Tibial nerve (tissue), 4 donors: ENCODE data around the gene R3HDM4. TPM values are rescaled to one million over a fixed set of nuclear protein-coding genes. Genes with fewer than 3 reads are reported as not detected.
"Not testable (repeated sequence)": the region's sequence is repeated elsewhere in the genome, so short reads cannot be mapped to it uniquely, and the experiment has no call there.

ENCODE experiments used
- DNase-seq, 2 donors: peaks; one replicate each; pipeline ENCODE4 v3.0.0-alpha.2; 2019; ENCODE audit warnings: low spot score in 2 of 2
- H3K27ac ChIP-seq, 4 donors: fragments of 200-600 bp; sonication (generic) in 3 of 4; one replicate each; pipeline ENCODE4 v1.5.1; 2017 to 2019; ENCODE audit warnings: mild to moderate bottlenecking in 1 of 4
- H3K27me3 ChIP-seq, 2 donors: fragments of 200-600 bp; sonication (generic) in 1 of 2; one replicate each; pipeline versions ENCODE4 v1.5.1 to v1.6.0; 2017 to 2019
- H3K36me3 ChIP-seq, 3 donors: fragments of 200-600 bp; sonication (generic); one replicate each; pipeline ENCODE4 v1.5.1; 2018 to 2019
- H3K4me1 ChIP-seq, 4 donors: fragments of 200-600 bp; sonication (generic) in 3 of 4; one replicate each; pipeline ENCODE4 v1.5.1; 2017 to 2019
- H3K4me3 ChIP-seq, 4 donors: fragments of 200-600 bp; sonication (generic) in 3 of 4; one replicate each; pipeline ENCODE4 v1.5.1; 2017 to 2019; ENCODE audit warnings: mild to moderate bottlenecking in 1 of 4, moderate library complexity in 1 of 4
- H3K9me3 ChIP-seq, 4 donors: fragments of 200-600 bp; sonication (generic) in 3 of 4; one replicate each; pipeline ENCODE4 v1.5.1; 2017 to 2019
- EP300 ChIP-seq, 2 donors: sonication (generic); formaldehyde crosslinking; IDR thresholded peaks; one replicate each; pipeline ENCODE4 v1.6.1; 2017; ENCODE audit warnings: antibody characterized with exemption in 2 of 2, mild to moderate bottlenecking in 1 of 2
- POLR2A ChIP-seq, 2 donors: fragments of 450-650 bp; IDR thresholded peaks; one replicate each; pipeline ENCODE4 v1.6.1; 2017; ENCODE audit warnings: antibody characterized with exemption in 2 of 2, mild to moderate bottlenecking in 2 of 2, moderate library complexity in 2 of 2
- WGBS, 2 donors: methylation state at CpG; one replicate each; pipeline ENCODE4 v1.1.5; 2018; 5-methylcytosine and 5-hydroxymethylcytosine counted together
- total RNA-seq, 4 donors: library from RNA; depleted of rRNA; stranded (reverse); fragments of >200 nt; gene quantifications; one replicate each; pipeline ENCODE4 v1.1.0, GENCODE V29; 2016
- TF ChIP-seq, protein P1 (sequence below), 5 experiments: fragments of 200-600 bp in 3 of 5; fragments of 450-650 bp in 2 of 5; sonication (generic) in 3 of 5; IDR thresholded peaks; one replicate each; pipeline ENCODE4 v1.5.1; 2016 to 2019; ENCODE audit warnings: antibody characterized with exemption in 5 of 5, mild to moderate bottlenecking in 3 of 5, moderate library complexity in 2 of 5

R3HDM4 gene
- total RNA-seq, 4 donors from 2014 or later = 30.2 to 47.7 (median 37.6) TPM

GRCh38 chr19:853014-853585, 59.9 kb downstream of the R3HDM4 start:
- Histone ChIP-seq H3K36me3 (no peaks in the 10 kb centered on the region), H3K27ac (no peak overlapping the region), H3K4me1 (peaks cover 0 to 38% (median 3%) of the 10 kb centered on the region in 4 donors), H3K9me3 (no peaks in the 10 kb centered on the region), H3K4me3 (no peak overlapping the region), H3K27me3 (peaks cover 0 to 64% of the 10 kb centered on the region in 2 donors)
- WGBS, 2 donors = 24 to 48% methylated on average over 25 to 31 of the region's 67 CpGs
- no peak for DNase-seq
- TF ChIP-seq POLR2A (IDR thresholded peaks at IDR 0.05) (no peak), EP300 (IDR thresholded peaks at IDR 0.05) (no peak)

GRCh38 chr19:852136-853013, 60.6 kb downstream of the R3HDM4 start, which contains the start of gene ELANE:
TSS of gene ELANE (plus strand) at chr19:852303. CDS start at chr19:852329, 26 bp downstream.
- Histone ChIP-seq H3K4me1 (peaks cover 0 to 46% (median 3%) of the 10 kb centered on the region in 4 donors), H3K27ac (peak within 1 kb of the TSS in 2 of 4 donors; percentile 58 to 88), H3K36me3 (no peaks in the 10 kb centered on the region), H3K27me3 (peaks cover 0 to 71% of the 10 kb centered on the region in 2 donors), H3K4me3 (no peak within 1 kb of the TSS), H3K9me3 (no peaks in the 10 kb centered on the region)
- DNase-seq = no peak
- no peak for TF ChIP-seq POLR2A (IDR thresholded peaks at IDR 0.05)
- TF ChIP-seq, protein P1, sequence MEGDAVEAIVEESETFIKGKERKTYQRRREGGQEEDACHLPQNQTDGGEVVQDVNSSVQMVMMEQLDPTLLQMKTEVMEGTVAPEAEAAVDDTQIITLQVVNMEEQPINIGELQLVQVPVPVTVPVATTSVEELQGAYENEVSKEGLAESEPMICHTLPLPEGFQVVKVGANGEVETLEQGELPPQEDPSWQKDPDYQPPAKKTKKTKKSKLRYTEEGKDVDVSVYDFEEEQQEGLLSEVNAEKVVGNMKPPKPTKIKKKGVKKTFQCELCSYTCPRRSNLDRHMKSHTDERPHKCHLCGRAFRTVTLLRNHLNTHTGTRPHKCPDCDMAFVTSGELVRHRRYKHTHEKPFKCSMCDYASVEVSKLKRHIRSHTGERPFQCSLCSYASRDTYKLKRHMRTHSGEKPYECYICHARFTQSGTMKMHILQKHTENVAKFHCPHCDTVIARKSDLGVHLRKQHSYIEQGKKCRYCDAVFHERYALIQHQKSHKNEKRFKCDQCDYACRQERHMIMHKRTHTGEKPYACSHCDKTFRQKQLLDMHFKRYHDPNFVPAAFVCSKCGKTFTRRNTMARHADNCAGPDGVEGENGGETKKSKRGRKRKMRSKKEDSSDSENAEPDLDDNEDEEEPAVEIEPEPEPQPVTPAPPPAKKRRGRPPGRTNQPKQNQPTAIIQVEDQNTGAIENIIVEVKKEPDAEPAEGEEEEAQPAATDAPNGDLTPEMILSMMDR (IDR thresholded peaks at IDR 0.05) = no peak
- no peak for TF ChIP-seq EP300 (IDR thresholded peaks at IDR 0.05)
- WGBS, 2 donors = 64 to 67% methylated on average over 25 to 46 of the region's 55 CpGs

GRCh38 chr19:850979-851335, 62.1 kb downstream of the R3HDM4 start:
- H3K9me3 ChIP-seq = no peaks in the 10 kb centered on the region
- no peaks in the 10 kb centered on the region for H3K36me3 ChIP-seq
- WGBS, 2 donors = 39 to 57% methylated on average over 9 to 12 of the region's 13 CpGs
- DNase-seq = no peak
- peak overlapping the region; percentile 44 to 88 (median 66) for H3K27ac ChIP-seq
- H3K4me1 ChIP-seq = peaks cover 0 to 47% (median 3%) of the 10 kb centered on the region in 4 donors
- peaks cover 0 to 77% of the 10 kb centered on the region in 2 donors for H3K27me3 ChIP-seq
- peak overlapping the region in 1 of 4 donors; percentile 33 for H3K4me3 ChIP-seq
- TF ChIP-seq POLR2A (IDR thresholded peaks at IDR 0.05) (no peak), EP300 (IDR thresholded peaks at IDR 0.05) (no peak)
- TF ChIP-seq, protein P1 (IDR thresholded peaks at IDR 0.05) = no peak

GRCh38 chr19:850221-850978, 62.6 kb downstream of the R3HDM4 start:
- Histone ChIP-seq H3K27me3 (peaks cover 0 to 77% of the 10 kb centered on the region in 2 donors), H3K4me1 (peaks cover 0 to 47% (median 3%) of the 10 kb centered on the region in 4 donors), H3K27ac (peak overlapping the region; percentile 44 to 88 (median 66)), H3K36me3 (no peaks in the 10 kb centered on the region), H3K4me3 (peak overlapping the region in 1 of 4 donors; percentile 33), H3K9me3 (no peaks in the 10 kb centered on the region)
- DNase-seq = peak; percentile 83 to 94
- WGBS, 2 donors = 28 to 54% methylated on average over 9 to 16 of the region's 28 CpGs
- TF ChIP-seq POLR2A (IDR thresholded peaks at IDR 0.05) (no peak), EP300 (IDR thresholded peaks at IDR 0.05) (peak in 1 of 2 donors; percentile 93)

DNA sequence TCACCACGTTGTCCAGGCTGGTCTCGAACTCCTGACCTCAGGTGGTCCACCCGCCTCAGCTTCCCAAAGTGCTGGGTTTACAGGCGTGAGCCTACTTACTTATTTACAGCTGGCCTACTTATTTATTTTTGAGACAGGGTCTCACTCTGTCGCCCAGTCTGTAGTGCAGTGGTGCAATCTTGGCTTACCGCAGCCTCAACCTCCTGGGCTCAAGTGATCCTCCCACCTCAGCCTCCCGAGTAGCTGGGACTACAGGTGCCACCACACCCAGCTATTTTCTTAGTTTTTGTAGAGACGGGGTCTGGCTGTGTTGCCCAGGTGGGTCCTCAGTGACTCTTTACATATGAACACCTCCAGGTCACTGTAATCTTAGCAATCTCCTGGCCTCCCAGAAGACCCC, 63.8 kb downstream of the R3HDM4 start:
- WGBS, 2 donors = 76 to 77% methylated on average over 8 of the region's 8 CpGs
- H3K9me3 ChIP-seq, H3K27ac ChIP-seq: not testable (repeated sequence)

DNA sequence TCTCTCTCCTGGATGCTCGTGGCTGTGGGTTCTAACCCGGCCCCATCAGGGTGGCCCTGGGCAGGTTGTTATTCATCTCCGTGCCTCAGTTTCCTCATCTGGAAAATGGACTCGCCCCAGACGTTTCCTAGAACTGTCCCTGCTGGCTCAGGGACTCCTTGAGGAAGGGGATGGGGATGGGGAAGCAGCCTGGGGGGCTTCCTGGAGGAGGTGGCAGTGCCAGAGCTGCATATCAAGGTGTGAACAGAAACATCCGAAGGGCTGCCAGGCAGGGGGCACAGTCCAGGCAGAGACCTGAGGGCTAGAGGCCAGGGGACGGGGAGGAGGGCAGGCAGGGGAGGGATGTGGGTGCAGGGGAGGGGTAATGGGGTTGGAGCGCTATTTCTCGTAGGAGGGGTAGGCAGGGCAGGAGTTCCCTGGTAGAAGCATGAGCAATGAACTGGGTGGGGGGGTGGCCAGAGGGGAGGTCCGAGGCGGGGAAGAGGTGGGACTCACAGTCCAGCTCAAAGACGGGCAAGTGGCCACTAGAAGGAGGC, 64.6 kb downstream of the R3HDM4 start:
- H3K27me3 ChIP-seq = peaks cover 4 to 79% of the 10 kb centered on the region in 2 donors
- TF ChIP-seq, protein P1 (IDR thresholded peaks at IDR 0.05) = no peak
- TF ChIP-seq POLR2A (IDR thresholded peaks at IDR 0.05) (no peak), EP300 (IDR thresholded peaks at IDR 0.05) (no peak)
- H3K4me1 ChIP-seq = peaks cover 0 to 53% (median 8%) of the 10 kb centered on the region in 4 donors
- 39 to 46% methylated on average over 12 of the region's 12 CpGs for WGBS, 2 donors
- peak overlapping the region in 3 of 4 donors; percentile 2 to 50 (median 12) for H3K27ac ChIP-seq
- H3K36me3 ChIP-seq = no peaks in the 10 kb centered on the region
- H3K4me3 ChIP-seq = no peak overlapping the region
- no peak for DNase-seq
- no peaks in the 10 kb centered on the region for H3K9me3 ChIP-seq

More for the DNA sequence above, 63.8 kb downstream of the R3HDM4 start:
- DNase-seq, H3K36me3 ChIP-seq, H3K4me3 ChIP-seq: not testable (repeated sequence)
- Histone ChIP-seq H3K4me1 (peaks cover 0 to 47% (median 3%) of the 10 kb centered on the region in 4 donors), H3K27me3 (peaks cover 0 to 78% of the 10 kb centered on the region in 2 donors)
